ENCODE data around the gene SGK1.

The SGK1 gene

DNA sequence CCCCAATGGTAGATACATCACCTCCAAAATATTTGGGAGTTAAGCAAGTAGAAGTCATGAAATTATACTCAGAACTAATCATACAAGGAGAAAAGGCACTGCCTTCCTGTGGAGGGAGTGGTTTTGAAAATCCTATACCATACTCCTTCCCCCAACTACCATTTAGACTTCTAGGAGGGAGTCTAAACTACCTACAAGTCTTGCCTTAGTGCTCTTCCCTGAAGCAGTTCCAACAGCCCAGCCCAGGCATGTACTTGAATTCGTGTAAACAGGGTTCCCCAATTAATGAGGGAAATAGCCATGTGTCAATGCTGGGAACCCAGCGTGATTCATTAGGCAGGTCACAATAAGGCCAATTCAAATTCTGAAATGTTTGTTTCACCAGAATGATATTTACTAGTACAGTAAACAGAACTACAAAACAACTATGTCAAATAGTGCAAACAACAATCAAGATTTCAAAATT, 39.1 kb upstream of the SGK1 start:
- Histone ChIP-seq H3K9me3 (ENCODE audit: severe bottlenecking) (no peaks in the 10 kb centered on the region), H3K4me3 (ENCODE audit: severe bottlenecking) (no peak overlapping the region), H3K27me3 (ENCODE audit: insufficient read depth, poor library complexity, severe bottlenecking) (no peaks in the 10 kb centered on the region), H3K27ac (ENCODE audit: poor library complexity, severe bottlenecking) (peak overlapping the region; percentile 73), H3K4me1 (ENCODE audit: insufficient read depth, poor library complexity, severe bottlenecking) (peaks cover 12% of the 10 kb centered on the region), H3K36me3 (ENCODE audit: low read depth) (no peaks in the 10 kb centered on the region)
- TF ChIP-seq, protein P1, sequence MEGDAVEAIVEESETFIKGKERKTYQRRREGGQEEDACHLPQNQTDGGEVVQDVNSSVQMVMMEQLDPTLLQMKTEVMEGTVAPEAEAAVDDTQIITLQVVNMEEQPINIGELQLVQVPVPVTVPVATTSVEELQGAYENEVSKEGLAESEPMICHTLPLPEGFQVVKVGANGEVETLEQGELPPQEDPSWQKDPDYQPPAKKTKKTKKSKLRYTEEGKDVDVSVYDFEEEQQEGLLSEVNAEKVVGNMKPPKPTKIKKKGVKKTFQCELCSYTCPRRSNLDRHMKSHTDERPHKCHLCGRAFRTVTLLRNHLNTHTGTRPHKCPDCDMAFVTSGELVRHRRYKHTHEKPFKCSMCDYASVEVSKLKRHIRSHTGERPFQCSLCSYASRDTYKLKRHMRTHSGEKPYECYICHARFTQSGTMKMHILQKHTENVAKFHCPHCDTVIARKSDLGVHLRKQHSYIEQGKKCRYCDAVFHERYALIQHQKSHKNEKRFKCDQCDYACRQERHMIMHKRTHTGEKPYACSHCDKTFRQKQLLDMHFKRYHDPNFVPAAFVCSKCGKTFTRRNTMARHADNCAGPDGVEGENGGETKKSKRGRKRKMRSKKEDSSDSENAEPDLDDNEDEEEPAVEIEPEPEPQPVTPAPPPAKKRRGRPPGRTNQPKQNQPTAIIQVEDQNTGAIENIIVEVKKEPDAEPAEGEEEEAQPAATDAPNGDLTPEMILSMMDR (IDR thresholded peaks at IDR 0.05; ENCODE audit: poor library complexity, severe bottlenecking), result no peak
- ATAC-seq (ENCODE audit: low read depth) (no peak), DNase-seq (ENCODE audit: low spot score) (no peak)

DNA sequence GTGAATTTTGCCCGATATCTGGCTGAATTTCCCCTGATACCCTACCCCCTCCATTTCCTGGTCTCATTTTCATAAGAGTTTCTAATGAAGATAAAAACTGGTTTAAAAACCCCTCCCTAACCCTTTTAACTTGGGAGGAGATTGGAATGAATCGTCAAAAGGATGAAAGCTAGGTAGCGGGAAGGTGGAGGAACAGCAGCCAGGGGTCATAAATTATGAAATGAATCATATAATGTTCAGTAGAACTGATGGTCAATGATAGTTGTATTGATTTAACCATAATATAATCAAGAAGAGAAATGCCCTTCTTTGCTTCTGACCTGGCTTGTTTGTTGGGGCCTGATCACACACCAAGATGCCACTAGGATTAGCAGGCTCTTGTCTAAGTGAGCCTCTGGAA, 38.5 kb upstream of the SGK1 start:
- DNase-seq (ENCODE audit: low spot score) (no peak), ATAC-seq (ENCODE audit: low read depth) (no peak)
- Histone ChIP-seq H3K4me3 (ENCODE audit: severe bottlenecking) (no peak overlapping the region), H3K4me1 (ENCODE audit: insufficient read depth, poor library complexity, severe bottlenecking) (peaks cover 12% of the 10 kb centered on the region), H3K27me3 (ENCODE audit: insufficient read depth, poor library complexity, severe bottlenecking) (no peaks in the 10 kb centered on the region), H3K36me3 (ENCODE audit: low read depth) (no peaks in the 10 kb centered on the region), H3K27ac (ENCODE audit: poor library complexity, severe bottlenecking) (no peak overlapping the region), H3K9me3 (ENCODE audit: severe bottlenecking) (no peaks in the 10 kb centered on the region)
- TF ChIP-seq, protein P1 (IDR thresholded peaks at IDR 0.05; ENCODE audit: poor library complexity, severe bottlenecking), result no peak

GRCh38 chr6:134352786-134353480, 35.0 kb upstream of the SGK1 start:
- H3K4me3 ChIP-seq (ENCODE audit: severe bottlenecking), result no peak overlapping the region
- DNase-seq (ENCODE audit: low spot score) (no peak), ATAC-seq (ENCODE audit: low read depth) (no peak)

DNA sequence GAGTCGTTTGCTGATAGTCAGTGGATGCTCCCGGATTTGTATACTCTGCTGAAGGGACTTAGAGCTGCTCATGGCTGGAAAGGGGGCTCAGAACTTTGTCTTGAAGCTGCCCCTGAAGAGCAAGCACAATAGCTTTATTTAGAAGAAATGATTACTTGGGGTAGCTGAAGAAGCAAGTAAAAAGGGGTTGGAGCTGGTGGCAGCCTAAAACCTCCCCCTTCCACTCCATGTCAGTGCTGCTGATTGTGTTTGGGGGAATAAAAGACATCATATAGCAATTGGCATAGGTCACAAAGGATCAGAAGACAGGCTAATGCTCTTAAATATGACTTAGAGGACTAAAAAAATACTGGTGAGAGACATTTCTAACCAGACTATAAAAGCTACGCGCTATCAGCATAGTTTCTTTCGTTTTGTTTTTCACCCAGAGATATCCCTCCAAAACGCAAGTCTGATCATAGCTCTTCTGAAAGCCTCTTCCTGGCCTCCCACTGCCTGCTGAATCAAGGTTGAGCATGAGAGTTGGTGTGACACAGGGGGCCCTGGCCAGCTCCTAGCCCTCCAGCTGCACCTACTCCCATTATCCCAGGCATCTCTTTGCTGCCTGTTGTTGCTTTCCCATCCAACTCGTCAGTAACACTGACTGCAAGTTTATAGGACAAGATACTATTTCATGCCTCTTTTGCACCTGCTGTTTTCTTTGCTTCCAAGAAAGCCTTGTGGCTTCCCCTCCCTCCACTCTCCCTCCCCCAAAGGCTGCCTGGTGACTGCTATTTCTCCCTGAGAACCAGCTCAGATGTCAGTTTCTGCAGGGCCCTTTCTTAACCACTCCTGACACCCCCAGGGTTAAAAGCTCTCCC, 33.9 kb upstream of the SGK1 start:
- H3K27ac ChIP-seq (ENCODE audit: poor library complexity, severe bottlenecking), result no peak overlapping the region
- H3K9me3 ChIP-seq (ENCODE audit: severe bottlenecking), result no peaks in the 10 kb centered on the region
- ATAC-seq (ENCODE audit: low read depth) (no peak), DNase-seq (ENCODE audit: low spot score) (no peak)
- no peaks in the 10 kb centered on the region for H3K36me3 ChIP-seq (ENCODE audit: low read depth)
- TF ChIP-seq, protein P1 (IDR thresholded peaks at IDR 0.05; ENCODE audit: poor library complexity, severe bottlenecking), result no peak
- H3K27me3 ChIP-seq (ENCODE audit: insufficient read depth, poor library complexity, severe bottlenecking), result no peaks in the 10 kb centered on the region
- no peak overlapping the region for H3K4me3 ChIP-seq (ENCODE audit: severe bottlenecking)
- H3K4me1 ChIP-seq (ENCODE audit: insufficient read depth, poor library complexity, severe bottlenecking), result no peaks in the 10 kb centered on the region

More at GRCh38 chr6:134352786-134353480, 35.0 kb upstream of the SGK1 start:
- H3K27ac ChIP-seq (ENCODE audit: poor library complexity, severe bottlenecking), result no peak overlapping the region
- H3K4me1 ChIP-seq (ENCODE audit: insufficient read depth, poor library complexity, severe bottlenecking), result no peaks in the 10 kb centered on the region
- no peaks in the 10 kb centered on the region for H3K9me3 ChIP-seq (ENCODE audit: severe bottlenecking)
- TF ChIP-seq, protein P1 (IDR thresholded peaks at IDR 0.05; ENCODE audit: poor library complexity, severe bottlenecking), result no peak
- no peaks in the 10 kb centered on the region for H3K36me3 ChIP-seq (ENCODE audit: low read depth)
- no peaks in the 10 kb centered on the region for H3K27me3 ChIP-seq (ENCODE audit: insufficient read depth, poor library complexity, severe bottlenecking)

All from RWPE2 (cell line).